Measurements from ENCODE around the gene ATOX1. TPM values are rescaled to one million over a fixed set of nuclear protein-coding genes. Genes with fewer than 3 reads are reported as not detected.

The ATOX1 gene
- total RNA-seq, 1 donor = 52.8 TPM

GRCh38 chr5:151751091-151751490 lies 7.3 kb downstream of the ATOX1 start:
- peak; percentile 10 for DNase-seq (ENCODE audit: insufficient read length, low spot score, missing footprints)
- peaks cover 11% of the 10 kb centered on the region for H3K36me3 ChIP-seq (ENCODE audit: insufficient read depth, low read length)
- no peaks in the 10 kb centered on the region for H3K9me3 ChIP-seq (ENCODE audit: low read depth, low read length)
- H2AFZ ChIP-seq (ENCODE audit: low read length) = no peak overlapping the region
- peak overlapping the region; percentile 35 for H3K4me2 ChIP-seq (ENCODE audit: insufficient read depth, low read length)
- H3K4me3 ChIP-seq (ENCODE audit: insufficient read depth, low read length) = no peak overlapping the region
- H3K27me3 ChIP-seq (ENCODE audit: insufficient read depth, low read length) = no peaks in the 10 kb centered on the region
- TF ChIP-seq, protein P1, sequence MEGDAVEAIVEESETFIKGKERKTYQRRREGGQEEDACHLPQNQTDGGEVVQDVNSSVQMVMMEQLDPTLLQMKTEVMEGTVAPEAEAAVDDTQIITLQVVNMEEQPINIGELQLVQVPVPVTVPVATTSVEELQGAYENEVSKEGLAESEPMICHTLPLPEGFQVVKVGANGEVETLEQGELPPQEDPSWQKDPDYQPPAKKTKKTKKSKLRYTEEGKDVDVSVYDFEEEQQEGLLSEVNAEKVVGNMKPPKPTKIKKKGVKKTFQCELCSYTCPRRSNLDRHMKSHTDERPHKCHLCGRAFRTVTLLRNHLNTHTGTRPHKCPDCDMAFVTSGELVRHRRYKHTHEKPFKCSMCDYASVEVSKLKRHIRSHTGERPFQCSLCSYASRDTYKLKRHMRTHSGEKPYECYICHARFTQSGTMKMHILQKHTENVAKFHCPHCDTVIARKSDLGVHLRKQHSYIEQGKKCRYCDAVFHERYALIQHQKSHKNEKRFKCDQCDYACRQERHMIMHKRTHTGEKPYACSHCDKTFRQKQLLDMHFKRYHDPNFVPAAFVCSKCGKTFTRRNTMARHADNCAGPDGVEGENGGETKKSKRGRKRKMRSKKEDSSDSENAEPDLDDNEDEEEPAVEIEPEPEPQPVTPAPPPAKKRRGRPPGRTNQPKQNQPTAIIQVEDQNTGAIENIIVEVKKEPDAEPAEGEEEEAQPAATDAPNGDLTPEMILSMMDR (IDR thresholded peaks at IDR 0.05; ENCODE audit: extremely low read depth, low read depth, low read length) = no peak
- peak overlapping the region; percentile 20 for H3K27ac ChIP-seq (ENCODE audit: low read depth, low read length)
- H3K4me1 ChIP-seq (ENCODE audit: insufficient read depth, low read length) = peaks cover 7% of the 10 kb centered on the region
- peaks cover 5% of the 10 kb centered on the region for H4K20me1 ChIP-seq (ENCODE audit: insufficient read depth, low read length)
- H3K79me2 ChIP-seq (ENCODE audit: insufficient read depth, low read length) = peaks cover 60% of the 10 kb centered on the region

- Histone ChIP-seq H3K4me1 (ENCODE audit: insufficient read depth, low read length) (peaks cover 16% of the 10 kb centered on the region), H3K27ac (ENCODE audit: low read depth, low read length) (peak overlapping the region; percentile 19), H2AFZ (ENCODE audit: low read length) (no peak overlapping the region), H3K79me2 (ENCODE audit: insufficient read depth, low read length) (peaks cover 53% of the 10 kb centered on the region), H3K4me3 (ENCODE audit: insufficient read depth, low read length) (no peak overlapping the region), H3K4me2 (ENCODE audit: insufficient read depth, low read length) (no peak overlapping the region), H3K36me3 (ENCODE audit: insufficient read depth, low read length) (peaks cover 17% of the 10 kb centered on the region), H3K9me3 (ENCODE audit: low read depth, low read length) (no peaks in the 10 kb centered on the region), H4K20me1 (ENCODE audit: insufficient read depth, low read length) (peaks cover under 1% of the 10 kb centered on the region), H3K27me3 (ENCODE audit: insufficient read depth, low read length) (no peaks in the 10 kb centered on the region)
- TF ChIP-seq, protein P1 (IDR thresholded peaks at IDR 0.05; ENCODE audit: extremely low read depth, low read depth, low read length) = no peak
- DNase-seq (ENCODE audit: insufficient read length, low spot score, missing footprints) = no peak
Observed at GRCh38 chr5:151750121-151750520, 8.3 kb downstream of the ATOX1 start.

DNA sequence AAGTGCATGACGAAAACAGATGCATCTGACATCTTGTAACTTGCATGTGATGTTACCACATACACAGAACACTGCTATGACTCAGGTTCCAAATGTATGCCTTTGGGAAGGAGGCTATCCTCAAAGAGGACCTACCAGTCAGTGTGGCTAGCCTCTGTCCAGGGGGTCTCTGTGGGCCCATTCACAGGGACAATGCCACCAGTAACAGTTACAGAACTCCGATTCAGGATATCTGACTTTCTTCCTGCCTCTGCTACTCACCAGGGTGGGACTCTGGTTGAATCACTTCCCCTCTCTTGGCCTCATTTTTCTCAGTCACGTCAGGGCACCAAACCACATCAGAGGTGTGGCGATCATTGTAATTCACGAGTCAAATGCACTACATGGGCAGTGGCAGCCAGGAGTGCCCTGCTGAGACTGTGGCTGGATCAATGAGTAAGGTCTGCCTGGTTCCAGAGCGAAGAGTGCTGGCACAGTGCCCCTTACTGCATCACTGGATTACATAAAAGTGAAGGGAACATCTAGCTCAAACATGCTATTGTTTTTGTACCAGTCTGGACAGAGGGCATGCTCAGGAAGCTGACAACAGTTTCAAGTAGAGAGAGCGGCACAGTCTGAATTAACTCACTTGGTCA lies 13.2 kb downstream of the ATOX1 start:
- peak overlapping the region; percentile 51 for H3K4me2 ChIP-seq (ENCODE audit: insufficient read depth, low read length)
- H3K79me2 ChIP-seq (ENCODE audit: insufficient read depth, low read length) = peaks cover 29% of the 10 kb centered on the region
- H3K36me3 ChIP-seq (ENCODE audit: insufficient read depth, low read length) = peaks cover 17% of the 10 kb centered on the region
- H3K4me1 ChIP-seq (ENCODE audit: insufficient read depth, low read length) = peaks cover 52% of the 10 kb centered on the region
- H3K4me3 ChIP-seq (ENCODE audit: insufficient read depth, low read length) = no peak overlapping the region
- no peaks in the 10 kb centered on the region for H3K9me3 ChIP-seq (ENCODE audit: low read depth, low read length)
- H3K27ac ChIP-seq (ENCODE audit: low read depth, low read length) = peak overlapping the region; percentile 89
- peak overlapping the region; percentile 49 for H2AFZ ChIP-seq (ENCODE audit: low read length)
- no peaks in the 10 kb centered on the region for H4K20me1 ChIP-seq (ENCODE audit: insufficient read depth, low read length)
- H3K27me3 ChIP-seq (ENCODE audit: insufficient read depth, low read length) = no peaks in the 10 kb centered on the region
- TF ChIP-seq, protein P1 (IDR thresholded peaks at IDR 0.05; ENCODE audit: extremely low read depth, low read depth, low read length) = no peak
- peak; percentile 47 for DNase-seq (ENCODE audit: insufficient read length, low spot score, missing footprints)

- no peak overlapping the region for H3K4me3 ChIP-seq (ENCODE audit: insufficient read depth, low read length)
- peaks cover 67% of the 10 kb centered on the region for H3K4me1 ChIP-seq (ENCODE audit: insufficient read depth, low read length)
- DNase-seq (ENCODE audit: insufficient read length, low spot score, missing footprints) = no peak
- no peak overlapping the region for H2AFZ ChIP-seq (ENCODE audit: low read length)
- H3K27me3 ChIP-seq (ENCODE audit: insufficient read depth, low read length) = no peaks in the 10 kb centered on the region
- H3K36me3 ChIP-seq (ENCODE audit: insufficient read depth, low read length) = peaks cover 17% of the 10 kb centered on the region
- H4K20me1 ChIP-seq (ENCODE audit: insufficient read depth, low read length) = no peaks in the 10 kb centered on the region
- peaks cover 17% of the 10 kb centered on the region for H3K79me2 ChIP-seq (ENCODE audit: insufficient read depth, low read length)
- H3K9me3 ChIP-seq (ENCODE audit: low read depth, low read length) = no peaks in the 10 kb centered on the region
- H3K4me2 ChIP-seq (ENCODE audit: insufficient read depth, low read length) = no peak overlapping the region
- peak overlapping the region; percentile 89 for H3K27ac ChIP-seq (ENCODE audit: low read depth, low read length)
- TF ChIP-seq, protein P1 (IDR thresholded peaks at IDR 0.05; ENCODE audit: extremely low read depth, low read depth, low read length) = no peak
Observed at GRCh38 chr5:151743530-151743929, 14.9 kb downstream of the ATOX1 start.

Measured in osteoblast (primary cell).